Stimulated activated CD4-positive, alpha-beta T cell treated with anti-CD3 and anti-CD28 coated beads, Interleukin-1b, Interleukin-23, amount 100 ng/mL, for 1 hour (primary cell): Measurements from ENCODE around the gene CDADC1.
A peak's percentile ranks its signal among the peaks of the same experiment; 100 is the strongest.

Experiments used
- DNase-seq, 2 donors: peaks; one replicate each; pipeline ENCODE4 v3.0.0-alpha.2; 2020; ENCODE audit warnings: low read depth in 2 of 2

The CDADC1 gene

GRCh38 chr13:49247643-49248621 is at the start of gene CDADC1:
CDADC1 (plus strand) TSS chr13:49247925; CDS start chr13:49248038, 113 bp downstream.
- peak; percentile 51 to 72 for DNase-seq

DNA sequence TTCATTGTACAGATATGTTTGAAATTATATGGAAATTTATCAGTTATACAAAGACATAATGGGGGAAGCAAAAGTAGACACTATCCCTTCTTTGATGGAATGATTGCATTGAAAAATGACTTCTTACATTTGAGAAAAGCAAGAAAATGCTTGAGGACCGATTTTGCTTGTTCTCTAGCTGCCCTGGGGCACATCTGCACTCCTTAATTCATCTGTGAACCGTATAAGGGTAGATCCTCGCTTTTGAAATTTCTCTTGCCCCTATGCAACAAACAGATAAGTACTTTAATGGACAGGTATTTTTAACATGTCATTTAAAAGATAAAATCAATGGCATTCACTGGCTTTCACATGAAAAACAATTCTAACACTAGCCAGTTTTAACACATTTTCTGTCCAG is 41.1 kb upstream of the CDADC1 start:
- DNase-seq, result no peak

DNA sequence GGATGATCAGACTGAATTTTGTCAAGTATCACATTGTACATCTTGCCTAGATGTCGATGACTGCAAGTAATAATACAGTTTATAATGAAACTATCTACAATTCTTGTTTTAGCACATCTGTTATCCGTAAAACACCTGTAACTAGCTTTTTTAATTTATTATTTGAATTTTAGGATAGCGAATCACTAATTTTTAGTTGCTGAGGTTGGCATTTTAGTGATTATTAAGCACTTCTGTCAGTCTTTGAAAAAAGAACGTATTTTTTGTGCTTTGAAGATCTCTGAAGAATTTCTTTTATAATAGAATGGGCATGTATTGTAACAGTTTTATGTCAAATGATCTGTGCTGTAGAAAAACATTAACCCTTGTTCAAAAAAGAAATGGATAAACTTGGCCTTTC is 39.1 kb upstream of the CDADC1 start:
- no peak for DNase-seq

GRCh38 chr13:49210114-49210513 is 37.6 kb upstream of the CDADC1 start:
- DNase-seq, result no peak

DNA sequence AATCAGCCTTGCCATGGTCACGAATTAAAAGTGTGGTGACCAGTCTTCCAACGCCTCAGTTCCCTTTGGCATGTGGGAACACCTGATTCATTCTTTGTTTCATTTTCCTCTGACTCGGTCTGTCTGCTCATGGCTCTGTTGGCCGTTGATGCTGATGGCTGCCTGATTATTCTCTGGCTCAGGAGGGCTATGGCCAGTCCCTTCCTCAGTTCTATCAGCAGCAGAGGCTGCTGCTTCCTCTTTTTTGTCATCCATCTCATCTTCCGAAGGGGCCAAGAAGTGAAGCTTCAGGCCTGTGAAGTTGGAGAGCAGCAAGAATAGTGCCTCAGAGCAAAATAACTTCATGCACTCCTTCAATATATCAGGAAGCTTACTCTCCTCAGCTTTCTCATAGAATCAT is 37.1 kb upstream of the CDADC1 start:
- no peak for DNase-seq

GRCh38 chr13:49213539-49213938 is 34.2 kb upstream of the CDADC1 start:
- no peak for DNase-seq

GRCh38 chr13:49213997-49214916 is 33.5 kb upstream of the CDADC1 start:
- DNase-seq, result no peak

DNA sequence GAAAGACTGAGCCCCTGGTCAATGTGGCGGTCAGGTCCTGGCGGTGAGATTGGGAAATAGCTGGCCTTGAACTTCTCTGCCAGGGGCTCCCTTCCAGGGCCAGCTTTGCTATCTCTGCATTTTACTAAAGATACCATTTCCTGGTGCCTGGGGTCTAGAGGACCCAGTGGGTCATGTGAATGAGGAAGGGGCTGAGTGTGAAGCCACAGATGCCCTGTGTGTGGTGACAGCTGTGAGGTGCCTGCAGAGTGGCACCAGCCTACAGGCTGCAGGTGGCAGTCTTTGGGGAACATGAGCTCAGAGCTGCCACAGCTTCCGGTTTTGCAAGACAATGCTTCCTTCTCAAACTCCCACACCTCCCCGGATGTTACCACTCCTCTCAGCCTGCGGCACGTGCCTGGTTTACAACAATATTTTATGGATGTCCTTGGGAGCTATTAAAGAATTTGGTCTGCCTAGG is 32.8 kb upstream of the CDADC1 start:
- DNase-seq, result no peak

DNA sequence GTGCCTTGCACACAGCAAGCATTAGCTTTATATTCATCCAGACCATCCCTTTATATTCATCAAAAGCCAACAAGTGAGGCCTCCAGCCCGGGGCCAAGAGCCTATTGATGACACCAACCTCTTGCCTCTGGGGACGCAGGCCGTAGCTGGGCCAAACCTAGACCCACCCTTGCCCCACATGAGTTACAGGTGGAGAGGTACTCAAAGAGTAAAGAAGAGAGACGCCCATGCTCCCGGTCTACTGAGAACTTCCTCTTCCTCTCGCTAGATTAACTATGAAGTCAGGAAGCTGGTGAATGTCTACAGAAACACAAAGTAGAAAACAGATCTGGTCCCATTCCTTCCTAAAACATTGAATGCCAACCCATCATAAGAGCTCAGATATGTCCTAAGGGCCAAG is 31.4 kb upstream of the CDADC1 start:
- no peak for DNase-seq

DNA sequence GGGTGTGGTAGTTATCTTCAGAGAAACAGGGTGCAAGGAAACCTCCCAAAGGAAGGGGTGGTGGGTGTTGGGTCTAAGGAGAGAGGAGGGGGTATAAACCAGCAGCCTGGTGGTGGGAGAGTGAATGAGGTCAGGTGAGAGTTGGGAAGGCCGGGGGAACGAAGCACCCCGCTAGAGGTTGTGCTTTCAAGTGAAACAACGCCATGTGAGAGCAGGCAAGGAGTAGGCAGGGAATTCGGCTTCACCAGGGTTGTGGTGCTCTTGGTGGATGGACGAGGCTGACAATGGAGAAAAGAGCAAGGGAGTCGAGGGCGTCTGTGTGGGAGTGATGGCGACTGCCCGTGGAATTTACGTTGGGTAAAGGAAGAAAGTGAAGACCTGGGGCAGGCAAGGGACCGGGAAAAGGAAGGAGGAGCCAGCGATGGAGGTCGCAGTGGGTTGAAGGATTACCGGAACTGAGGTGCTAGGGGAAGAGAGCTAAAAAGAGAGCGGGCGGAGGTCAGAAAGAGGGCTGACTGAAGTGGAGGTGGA is 29.7 kb upstream of the CDADC1 start:
- no peak for DNase-seq

GRCh38 chr13:49218493-49219051 is 29.2 kb upstream of the CDADC1 start:
- no peak for DNase-seq

DNA sequence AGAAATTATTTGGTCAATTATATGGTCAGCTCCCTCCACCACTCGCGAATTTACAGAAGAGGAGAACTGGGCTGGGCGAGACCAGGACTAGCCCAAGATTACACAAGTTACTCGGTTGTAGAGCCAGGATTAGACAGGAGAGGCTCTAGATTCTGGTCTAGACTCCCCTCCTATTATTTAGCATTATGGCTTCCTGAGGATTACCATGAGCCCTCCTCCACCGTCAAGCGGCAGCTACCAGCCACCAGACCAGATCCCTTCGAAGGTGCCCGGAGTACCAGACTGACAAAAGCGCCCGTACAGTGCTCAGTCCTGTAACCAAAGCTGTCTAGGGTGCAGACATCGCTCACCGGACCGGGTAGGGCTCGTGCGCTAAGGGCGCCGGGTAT is 28.1 kb upstream of the CDADC1 start:
- no peak for DNase-seq

- no peak for DNase-seq
These were observed 27.5 kb upstream of the CDADC1 start, which contains the start of gene MLNR for GRCh38 chr13:49220036-49220855. MLNR (plus strand) TSS chr13:49220338; CDS start chr13:49220338, 0 bp downstream.

- DNase-seq, result no peak
These were observed 26.7 kb upstream of the CDADC1 start for GRCh38 chr13:49220856-49221589.

DNA sequence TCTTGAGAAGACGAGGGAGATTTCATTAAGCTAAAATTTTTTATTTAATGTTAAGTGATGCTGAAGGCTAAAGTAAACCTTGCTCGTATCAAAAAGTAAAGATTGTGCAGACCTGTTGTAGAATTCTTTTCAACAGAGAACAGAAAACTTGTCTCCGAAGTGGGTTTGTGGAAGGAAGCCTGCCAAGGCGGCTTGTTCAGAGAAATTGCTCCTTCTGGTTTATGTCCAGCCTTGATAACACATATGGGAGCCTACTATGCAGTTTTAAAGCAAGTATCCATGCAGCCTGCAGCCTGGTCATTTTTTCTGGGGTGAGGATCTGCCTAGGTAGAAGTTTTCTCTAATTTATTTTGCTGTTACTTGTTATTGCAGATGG is 26.1 kb upstream of the CDADC1 start:
- no peak for DNase-seq

DNA sequence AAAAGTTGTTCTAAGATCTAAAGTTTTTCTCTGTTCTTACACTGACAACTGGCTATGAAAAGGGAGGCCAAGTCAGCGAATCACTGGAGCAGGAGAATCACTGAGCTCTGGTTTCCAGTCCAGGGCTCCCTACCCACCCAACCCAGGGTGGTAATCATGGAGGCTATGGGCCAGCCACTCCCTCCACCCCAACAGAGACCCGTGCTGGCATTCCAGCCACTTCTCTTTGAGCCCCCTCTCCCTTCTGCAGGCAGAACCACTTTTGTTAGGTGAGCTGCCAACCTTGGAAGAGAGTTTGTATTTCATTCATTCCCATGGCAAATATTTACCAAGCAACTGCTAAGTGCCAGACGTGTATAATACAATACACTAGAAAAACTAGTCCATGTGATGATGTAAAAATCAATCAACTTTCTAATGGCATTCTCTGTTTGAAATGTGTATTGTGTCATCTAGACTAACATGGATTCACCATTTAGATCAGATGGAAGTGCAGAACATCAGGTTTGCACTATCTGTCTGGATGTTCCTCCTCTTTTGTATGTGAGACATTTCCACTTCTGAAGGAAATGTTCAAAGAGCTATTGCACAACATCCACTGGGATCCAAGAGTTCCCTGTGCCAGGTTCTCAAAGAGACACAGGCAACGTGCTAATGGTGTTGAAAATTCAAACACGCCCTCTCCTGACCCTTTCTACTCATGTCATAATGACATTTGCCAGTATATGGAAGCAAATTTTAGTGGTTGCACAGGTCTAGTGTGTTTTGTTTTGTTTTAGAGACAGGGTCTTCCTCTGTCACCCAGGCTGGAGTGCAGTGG is 22.3 kb upstream of the CDADC1 start:
- no peak for DNase-seq

DNA sequence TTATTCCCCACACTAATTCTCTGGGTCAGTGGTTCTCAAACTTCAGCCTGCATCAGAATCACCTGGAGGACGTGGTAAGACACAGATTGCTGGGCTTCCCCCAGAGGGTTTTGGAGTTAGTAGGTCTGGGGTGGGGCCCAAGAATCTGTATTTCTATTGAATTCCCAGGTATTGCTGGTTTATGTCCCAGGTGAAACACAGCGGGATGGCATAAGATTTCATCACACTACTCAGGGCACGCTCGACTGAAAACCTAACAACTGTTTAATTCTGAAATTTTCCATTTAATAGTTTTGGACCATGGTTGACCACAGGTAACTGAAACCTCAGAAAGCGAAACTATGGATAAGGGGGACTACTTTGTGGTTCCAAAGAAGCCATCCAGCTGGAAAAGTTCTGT is 21.1 kb upstream of the CDADC1 start:
- no peak for DNase-seq

- DNase-seq, result no peak
These were observed 13.0 kb upstream of the CDADC1 start for GRCh38 chr13:49234741-49235140.

DNA sequence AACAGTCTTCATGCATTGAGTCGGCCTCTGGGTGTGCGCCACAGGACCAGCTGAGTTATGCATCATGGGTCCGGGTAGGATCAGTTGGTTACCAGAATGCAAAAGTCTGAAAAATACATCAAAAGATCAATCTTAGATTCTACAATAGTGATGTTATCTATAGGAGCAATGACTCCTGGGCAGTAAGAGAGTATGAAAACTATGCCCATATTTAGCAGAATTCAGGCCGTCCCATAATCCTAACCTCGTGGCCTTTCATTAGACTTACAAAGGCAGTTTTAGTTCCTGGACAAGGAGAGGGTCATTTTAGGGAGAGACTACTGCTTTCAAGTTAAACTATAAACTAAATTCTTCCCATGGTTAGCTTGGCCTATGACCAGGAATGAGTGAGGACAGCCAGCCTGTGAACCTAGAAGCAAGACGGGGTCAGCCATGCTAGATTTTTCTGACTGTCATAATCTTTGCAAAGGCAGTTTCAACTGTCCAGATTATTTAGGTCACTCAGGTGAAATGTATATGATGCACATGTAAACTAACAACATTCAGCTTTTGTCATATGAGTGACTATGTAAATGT is 11.8 kb upstream of the CDADC1 start:
- no peak for DNase-seq
